Left ventricle myocardium superior (tissue), 1 donor: ENCODE results near the gene CFAP54. TPM values are rescaled to one million over a fixed set of nuclear protein-coding genes. Genes with fewer than 3 reads are reported as not detected.
A peak's percentile ranks its signal among the peaks of the same experiment; 100 is the strongest.
"Not testable (repeated sequence)": the region's sequence is repeated elsewhere in the genome, so short reads cannot be mapped to it uniquely, and the experiment has no call there.

Experiments used
- ATAC-seq: fragments of 200-7000 bp; cut with Tn5 transposase; one replicate; pipeline ENCODE4 v1.9.1; 2020; ENCODE audit warnings: mild to moderate bottlenecking, moderate library complexity
- DNase-seq: peaks from one replicate; pipeline ENCODE4 v3.0.0-alpha.2; 2020
- intact Hi-C: fragments of 100-400 bp; cut with micrococcal nuclease; formaldehyde crosslinking; loops from one replicate; pipeline ENCODE4 v1.11.0; 2022
- long read RNA-seq: library from polyadenylated mRNA; unstranded; transcript quantifications from one replicate; pipeline ENCODE4 v2.0.0, GENCODE V29; 2021
- total RNA-seq: library from RNA; stranded (reverse); fragmentation: NEBNext Ultra II Directional; extraction: Animal tissue kit (Norgen Biotek cat#: 25700); gene quantifications from one replicate; pipeline ENCODE4 v1.2.1, GENCODE V29; 2021
- donor health status: DM: no; HTN: yes; CAD: no; lungs with severe emphysema.

Gene CFAP54
- total RNA-seq: 0.10 TPM
- long read RNA-seq: 0 reads

DNA sequence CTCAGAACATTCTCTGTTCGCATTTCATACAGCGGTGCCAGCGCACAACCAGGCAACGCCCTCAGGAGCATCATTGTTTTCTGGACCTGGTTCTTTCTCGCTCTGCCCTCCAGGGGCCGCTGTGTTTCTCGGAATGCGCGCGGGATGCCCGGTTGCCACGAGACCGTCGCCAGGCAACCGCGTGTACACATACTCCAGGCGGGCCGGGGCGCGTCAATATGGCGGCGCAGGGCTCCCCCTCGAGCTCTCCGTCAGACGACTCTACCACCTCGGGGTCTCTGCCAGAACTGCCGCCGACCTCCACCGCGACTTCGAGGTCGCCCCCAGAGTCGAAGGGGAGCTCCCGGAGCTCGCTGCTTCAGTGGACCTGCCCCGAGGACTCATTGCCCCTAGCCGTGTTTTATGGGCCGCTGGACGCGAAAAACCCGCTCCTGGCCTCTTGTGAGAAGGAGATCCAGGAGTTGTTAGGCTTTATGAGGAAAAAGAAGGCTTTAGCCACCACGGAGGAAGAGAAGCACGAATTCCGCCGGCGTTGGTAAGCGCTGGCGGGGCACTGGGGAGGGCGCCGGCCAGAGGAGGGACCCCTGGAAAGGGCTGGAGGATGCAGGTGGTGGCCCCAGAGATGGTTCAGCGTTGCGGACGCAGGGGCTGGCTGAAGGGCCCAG, at the start of gene CFAP54:
Gene CFAP54 (plus strand): TSS at position 186 of the 665 bp plus-strand sequence. CDS start 33 bp downstream, at position 219.
- peak; percentile 97 for DNase-seq
- peak; percentile 99 for ATAC-seq
- intact Hi-C loops: no loop called here

DNA sequence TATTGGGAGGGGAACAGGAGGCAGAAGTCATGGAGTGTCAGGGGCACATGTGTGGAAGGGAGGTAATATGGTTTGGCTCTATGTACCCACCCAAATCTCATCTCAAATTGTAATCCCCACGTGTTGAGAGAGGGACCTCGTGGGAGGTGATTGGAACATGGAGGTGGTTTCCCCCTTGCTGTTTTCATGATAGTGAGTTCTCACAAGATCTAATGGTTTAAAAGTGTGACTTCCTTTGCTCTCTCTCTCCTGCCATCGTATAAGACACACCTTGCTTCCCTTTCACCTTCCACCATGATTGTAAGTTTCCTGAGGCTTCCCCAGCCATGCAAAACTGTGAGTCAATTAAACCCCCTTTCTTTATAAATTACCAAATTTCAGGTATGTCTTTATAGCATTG, 47.6 kb upstream of the CFAP54 start:
- ATAC-seq (no peak), DNase-seq (no peak)
- intact Hi-C loops: no loop called here

- DNase-seq (no peak), ATAC-seq (no peak)
- intact Hi-C loops: no loop called here
These were observed 46.5 kb upstream of the CFAP54 start for GRCh38 chr12:96442906-96443305.

GRCh38 chr12:96444399-96444798, 45.0 kb upstream of the CFAP54 start:
- DNase-seq (no peak), ATAC-seq (no peak)
- intact Hi-C loops: no loop called here

DNA sequence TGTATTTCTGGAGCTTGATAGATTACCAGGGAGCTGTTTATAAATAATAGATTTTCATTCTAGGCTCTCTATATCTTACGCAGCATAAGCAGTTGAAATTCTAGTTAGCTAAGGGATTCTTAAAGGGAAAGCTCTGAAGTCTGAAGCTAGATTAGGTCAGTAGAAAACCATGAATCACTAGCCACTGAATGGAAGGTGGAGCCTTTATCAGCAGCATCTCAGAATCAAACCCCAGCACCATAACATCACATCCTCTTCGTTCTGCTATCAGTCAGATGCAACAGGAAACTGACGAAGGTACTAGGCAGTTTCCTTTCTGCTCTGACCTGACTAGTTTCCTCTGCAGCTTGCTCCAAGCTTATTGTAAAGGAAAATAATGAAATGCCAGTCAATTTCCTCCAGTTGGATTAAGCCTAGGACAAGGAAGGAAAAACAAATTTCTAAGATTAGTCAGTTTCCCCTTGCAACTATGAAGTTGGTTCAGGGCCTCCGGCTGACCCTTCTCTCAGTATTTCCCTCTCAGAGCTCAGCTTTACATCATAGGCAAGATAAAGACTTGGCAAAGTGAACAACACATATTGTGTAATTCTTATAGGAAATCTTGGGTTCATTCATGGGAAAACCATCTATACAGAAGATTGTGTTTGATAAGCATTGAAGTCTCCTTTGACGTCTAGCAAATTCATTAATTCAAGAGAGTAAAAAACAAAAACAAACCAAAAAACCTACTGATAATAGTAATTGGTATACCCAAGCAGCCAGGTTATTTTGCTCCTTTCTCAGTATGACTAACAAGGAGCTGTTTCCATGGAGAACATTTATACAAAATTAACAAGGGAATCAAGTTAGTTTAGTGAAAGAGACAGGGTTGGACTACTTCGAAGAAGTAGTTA, 43.4 kb upstream of the CFAP54 start:
- ATAC-seq: peak; percentile 88
- DNase-seq: no peak
- intact Hi-C loops: no loop called here

DNA sequence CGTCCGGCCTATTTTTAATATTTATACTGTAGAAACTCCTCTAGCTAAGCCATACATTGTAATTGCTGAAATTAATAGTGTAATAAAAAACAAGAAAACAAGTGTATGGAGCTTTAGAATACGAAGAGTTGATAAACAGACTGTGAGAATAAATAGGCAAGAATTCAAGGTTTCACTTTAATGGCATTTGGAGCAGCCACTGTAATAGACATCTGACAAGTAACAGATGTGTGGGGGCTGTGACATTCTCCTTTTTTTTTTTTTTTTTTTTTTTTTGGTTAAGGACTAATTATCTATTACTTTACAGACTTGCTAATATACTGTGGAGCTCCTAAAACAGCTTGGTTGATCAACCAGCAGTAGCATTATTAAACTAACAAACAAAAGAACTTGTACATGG, 42.1 kb upstream of the CFAP54 start:
- ATAC-seq: no peak
- intact Hi-C loops: no loop called here
- DNase-seq: no peak

GRCh38 chr12:96448300-96448699, 41.1 kb upstream of the CFAP54 start:
- DNase-seq (no peak), ATAC-seq (no peak)
- intact Hi-C loops: no loop called here

DNA sequence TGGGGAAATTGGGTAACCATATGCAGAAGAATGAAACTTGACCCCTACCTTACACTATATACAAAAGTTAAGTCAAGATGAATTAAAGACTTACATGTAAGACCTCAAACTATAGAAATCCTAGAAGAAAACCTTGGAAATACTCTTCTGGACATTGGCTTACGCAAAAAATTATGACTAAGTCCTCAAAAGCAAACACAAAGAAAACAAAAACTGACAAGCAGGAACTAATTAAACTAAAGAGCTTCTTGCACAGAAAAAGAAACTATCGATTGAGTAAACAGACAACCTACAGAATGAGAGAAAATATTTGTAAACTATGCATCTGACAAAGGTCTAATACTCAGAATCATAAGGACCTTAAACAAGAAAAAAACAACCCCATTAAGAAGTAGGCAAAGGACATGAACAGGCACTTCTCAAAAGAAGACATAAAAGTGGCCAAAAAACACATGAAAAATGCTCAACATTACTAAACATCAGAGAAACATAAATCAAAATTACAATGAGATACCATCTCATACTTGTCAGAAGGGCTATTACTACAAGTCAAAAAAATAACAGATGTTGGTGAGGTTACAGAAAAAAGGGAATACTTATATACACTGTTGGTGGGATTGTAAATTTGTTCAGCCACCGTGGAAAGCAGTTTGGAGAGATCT, 37.0 kb upstream of the CFAP54 start:
- ATAC-seq (no peak), DNase-seq (no peak)
- intact Hi-C loops: no loop called here

GRCh38 chr12:96454396-96454795, 35.0 kb upstream of the CFAP54 start:
- no peak for ATAC-seq
- intact Hi-C loops: no loop called here
- DNase-seq: no peak

- intact Hi-C loops: no loop called here
- ATAC-seq: no peak
- no peak for DNase-seq
These were observed 33.0 kb upstream of the CFAP54 start for GRCh38 chr12:96456265-96456974.

DNA sequence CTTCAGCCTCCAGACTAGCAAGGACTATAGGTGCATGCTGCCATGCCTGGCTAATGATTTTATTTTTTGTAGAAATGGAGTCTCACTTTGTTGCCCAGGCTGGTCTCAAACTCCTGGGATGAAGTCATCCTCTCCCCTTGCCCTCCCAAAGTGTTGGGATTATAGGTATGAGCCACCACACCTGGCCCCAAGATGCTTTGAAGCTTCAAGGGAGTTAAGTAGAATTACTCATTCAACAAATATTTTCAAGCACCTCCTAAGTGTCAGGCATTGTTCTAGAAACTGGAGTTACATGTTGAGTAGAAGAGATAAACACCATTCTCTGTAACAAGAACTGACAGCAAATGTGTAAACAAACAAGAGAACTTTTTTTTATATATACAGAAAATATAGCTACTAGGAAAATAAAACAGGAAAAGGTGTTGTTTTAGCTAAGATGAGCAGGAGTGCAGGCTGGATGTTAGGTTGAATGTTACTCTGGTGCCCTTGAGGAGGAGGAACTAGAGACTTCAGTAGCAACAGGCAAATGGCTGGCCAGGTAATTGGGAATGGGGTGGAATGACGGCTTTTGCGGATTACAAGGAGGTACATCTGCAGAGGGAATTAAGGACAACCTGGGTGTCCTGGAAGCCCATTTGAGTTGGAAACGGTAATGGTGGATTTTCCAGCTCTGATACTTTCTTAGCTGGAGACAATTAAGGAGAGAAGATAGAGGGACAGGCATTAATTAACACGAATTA, 32.0 kb upstream of the CFAP54 start:
- ATAC-seq: no peak
- no peak for DNase-seq
- intact Hi-C loops: no loop called here

DNA sequence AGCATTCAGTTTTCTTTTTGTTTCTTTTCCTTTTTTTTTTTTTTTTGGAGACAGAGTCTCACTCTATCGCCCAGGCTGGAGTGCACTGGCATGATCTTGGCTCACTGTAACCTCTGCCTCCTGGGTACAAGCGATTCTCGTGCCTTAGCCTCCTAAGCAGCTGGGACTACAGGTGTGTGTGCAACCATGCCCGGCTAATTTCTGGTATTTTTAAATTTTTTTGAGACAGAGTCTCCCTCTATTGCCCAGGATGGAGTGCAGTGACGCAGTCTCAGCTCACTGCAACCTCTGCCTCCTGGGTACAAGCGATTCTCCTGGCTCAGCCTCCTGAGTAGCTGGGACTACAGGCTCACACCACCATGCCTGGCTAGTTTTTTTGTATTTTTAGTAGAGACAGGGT, 30.1 kb upstream of the CFAP54 start:
- intact Hi-C loops, ATAC-seq, DNase-seq: not testable (repeated sequence)

DNA sequence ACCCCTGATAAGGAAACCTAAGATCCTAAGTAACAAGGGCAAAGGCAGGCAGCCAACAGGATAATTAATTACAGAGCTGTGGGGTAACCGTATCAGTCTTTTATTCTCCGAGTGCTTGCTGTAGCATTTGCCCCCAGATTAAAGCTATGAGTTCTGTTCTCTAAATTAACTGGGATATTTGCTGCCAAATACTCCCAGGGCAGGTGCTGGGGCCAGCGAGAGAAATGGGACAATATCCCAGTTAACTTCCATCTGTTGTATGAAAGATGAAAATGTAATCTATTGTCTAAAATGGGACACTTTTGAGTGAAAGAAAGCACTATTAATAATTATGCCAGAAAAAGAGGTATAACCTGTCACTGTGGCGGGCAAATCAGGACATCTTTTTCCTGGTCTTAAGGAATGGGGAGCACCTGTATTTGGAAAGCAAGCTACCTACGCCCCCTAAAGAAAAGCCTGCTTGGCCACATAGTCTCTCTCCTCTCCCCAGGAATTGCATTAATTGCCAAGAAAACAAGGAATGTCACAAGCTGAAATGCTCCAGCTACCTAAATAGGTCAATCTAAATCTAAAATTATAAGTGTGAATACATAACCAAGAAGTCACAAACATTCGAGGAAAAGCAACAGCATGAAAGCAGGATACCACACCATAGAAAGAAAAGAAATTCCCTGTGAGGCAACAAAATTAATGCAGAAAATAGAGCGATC, 26.7 kb upstream of the CFAP54 start:
- intact Hi-C loops: no loop called here
- no peak for DNase-seq
- ATAC-seq: no peak

DNA sequence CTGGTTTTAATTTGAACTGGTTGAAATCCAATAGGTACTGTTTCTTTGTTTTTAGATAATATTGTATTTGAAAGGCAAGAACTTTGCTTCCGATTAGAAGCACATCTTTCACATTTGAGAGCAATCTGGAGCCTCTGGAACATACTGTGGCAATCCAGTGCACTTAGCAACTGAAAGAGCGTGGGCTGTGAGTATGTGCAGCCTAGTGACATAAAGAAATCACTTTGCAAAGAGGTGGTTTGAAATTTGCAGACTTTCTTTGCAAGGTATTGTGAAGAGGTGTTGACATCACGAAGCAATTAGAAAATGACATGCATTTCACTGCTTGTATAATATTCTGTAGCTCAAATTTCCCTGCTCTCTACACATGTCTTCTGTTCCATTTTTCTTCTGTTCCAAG, 23.5 kb upstream of the CFAP54 start:
- DNase-seq (no peak), ATAC-seq (no peak)
- intact Hi-C loops: no loop called here

DNA sequence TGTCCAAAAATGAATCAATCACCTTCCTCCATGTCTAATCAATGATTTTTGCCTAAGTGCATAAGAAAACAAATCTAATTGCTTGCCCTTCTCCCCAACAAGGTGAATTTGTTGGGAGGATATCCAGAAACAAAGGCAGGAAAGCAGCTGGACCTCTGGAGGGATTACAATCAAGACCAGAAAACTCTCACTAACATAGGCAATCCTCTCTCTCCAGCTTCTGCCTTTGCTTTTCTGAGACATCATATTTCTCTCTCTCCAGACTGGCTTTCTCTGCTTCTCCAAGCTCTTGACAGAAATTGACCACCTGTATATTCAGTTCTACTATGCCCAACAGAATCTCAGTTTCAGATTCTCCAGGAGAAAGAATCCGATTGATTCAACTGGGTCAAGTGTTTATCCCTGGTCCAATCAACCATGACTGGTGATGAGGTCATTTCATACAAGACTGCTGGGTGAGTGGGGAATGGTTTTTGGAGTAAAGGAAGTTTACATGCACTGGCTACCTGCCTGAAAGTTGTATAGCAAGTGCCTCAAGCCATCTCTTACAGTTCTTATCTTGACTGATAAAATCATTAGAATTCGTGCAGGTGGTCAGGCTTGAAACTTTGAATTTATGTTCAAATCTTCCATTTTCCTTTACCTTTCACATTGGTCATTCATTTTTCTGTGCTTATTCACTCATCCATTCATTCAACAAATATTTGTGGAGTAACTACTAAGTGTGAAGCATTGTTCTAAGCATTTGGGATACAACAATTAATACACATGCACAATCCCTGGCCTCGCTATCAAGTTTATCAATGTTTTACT, 22.2 kb upstream of the CFAP54 start:
- intact Hi-C loops: no loop called here
- DNase-seq: no peak
- ATAC-seq: no peak

DNA sequence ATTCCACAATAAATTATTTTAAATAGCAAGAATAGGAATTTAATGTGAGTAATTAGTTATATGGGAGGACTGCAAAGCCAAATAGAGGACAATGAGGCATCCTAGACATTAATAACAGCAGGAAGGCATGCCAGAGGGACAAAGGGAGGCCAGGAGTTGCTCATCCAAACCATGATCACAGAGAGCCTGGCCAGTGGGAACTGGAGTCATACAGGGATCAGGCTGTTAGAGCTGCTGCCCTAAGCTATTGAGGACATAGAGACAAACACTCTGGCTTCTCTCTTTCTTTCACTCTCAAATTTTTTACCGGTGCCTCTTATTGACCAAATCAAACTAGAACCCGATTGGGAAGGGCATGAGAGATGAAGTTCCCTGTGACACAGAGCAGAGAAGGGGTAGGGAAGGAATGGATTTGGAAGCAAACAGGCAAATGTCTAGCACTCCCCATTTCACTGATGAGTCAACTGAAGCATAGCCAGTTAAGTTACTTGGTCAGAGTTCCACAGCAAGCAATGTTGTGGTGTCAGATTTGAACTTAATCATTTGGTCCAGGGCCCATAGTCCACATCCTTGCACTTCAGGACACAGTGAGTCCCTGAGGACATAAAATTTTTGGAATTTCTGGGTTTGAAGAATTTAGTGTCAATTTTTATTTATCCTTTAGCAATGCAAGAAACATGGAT, 17.9 kb upstream of the CFAP54 start:
- no peak for ATAC-seq
- intact Hi-C loops: no loop called here
- no peak for DNase-seq

DNA sequence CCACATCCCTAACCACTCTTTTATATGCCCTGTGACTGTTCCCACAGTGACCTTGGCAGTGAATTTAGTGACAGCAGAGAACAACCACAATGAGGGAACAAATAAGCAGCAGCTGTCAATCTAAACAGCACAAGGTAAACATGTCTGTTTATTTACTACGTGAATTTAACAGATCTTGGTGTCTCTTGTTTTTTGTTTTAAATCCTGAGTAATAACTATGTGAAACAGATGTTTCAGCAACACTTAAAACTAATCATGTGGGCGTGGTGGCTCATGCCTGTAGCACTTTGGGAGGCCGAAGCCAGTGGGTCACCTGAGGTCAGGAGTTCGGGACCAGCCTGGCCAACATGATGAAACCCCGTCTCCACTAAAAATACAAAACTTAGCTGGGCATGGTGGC, 17.0 kb upstream of the CFAP54 start:
- intact Hi-C loops: no loop called here
- no peak for DNase-seq
- no peak for ATAC-seq
